GM23338 (cell line): ENCODE data around the gene DROSHA.

Experiments
- CREB1 ChIP-seq: fragments of 250-450 bp; sonication (Bioruptor Pico); IDR thresholded peaks from 2 replicates; pipeline ENCODE4 v1.5.0; 2020; ENCODE audit warnings: low read depth, mild to moderate bottlenecking, moderate library complexity
- ETS1 ChIP-seq: IDR thresholded peaks from 2 replicates; pipeline ENCODE4 v1.6.1; 2016; ENCODE audit warnings: antibody characterized with exemption
- EZH2 ChIP-seq: fragments of 200-600 bp; sonication (generic); IDR thresholded peaks from one replicate; pipeline ENCODE4 v1.8.0; 2017; ENCODE audit warnings: antibody characterized with exemption, mild to moderate bottlenecking, low read depth; ENCODE audit not compliant: unreplicated experiment
- EZH2phosphoT487 ChIP-seq: fragments of 200-600 bp; sonication (generic); IDR thresholded peaks from one replicate; pipeline ENCODE4 v1.8.1; 2018; ENCODE audit warnings: antibody characterized with exemption; ENCODE audit not compliant: unreplicated experiment
- JUNB ChIP-seq: IDR thresholded peaks from one replicate; pipeline ENCODE4 v1.6.1; 2016; ENCODE audit warnings: antibody characterized with exemption; ENCODE audit not compliant: unreplicated experiment
- NANOG ChIP-seq: IDR thresholded peaks from 2 replicates; pipeline ENCODE4 v1.6.1; 2016; ENCODE audit warnings: antibody characterized with exemption, borderline replicate concordance
- POLR2AphosphoS5 ChIP-seq: IDR thresholded peaks from 2 replicates; pipeline ENCODE4 v1.6.1; 2016; ENCODE audit warnings: antibody characterized with exemption, low read depth
- REST ChIP-seq: IDR thresholded peaks from one replicate; pipeline ENCODE4 v1.6.1; 2018; ENCODE audit warnings: antibody characterized with exemption; ENCODE audit not compliant: unreplicated experiment
- ZNF114 ChIP-seq: fragments of 250-450 bp; sonication (Bioruptor Pico); IDR thresholded peaks from 2 replicates; pipeline ENCODE4 v1.5.0; 2020; ENCODE audit warnings: mild to moderate bottlenecking, moderate library complexity
- ZNF331 ChIP-seq: fragments of 250-450 bp; sonication (Bioruptor Pico); IDR thresholded peaks from 2 replicates; pipeline ENCODE4 v1.5.0; 2020; ENCODE audit warnings: low read depth, mild to moderate bottlenecking, moderate library complexity
- ZNF462 ChIP-seq: fragments of 250-450 bp; sonication (Bioruptor Pico); IDR thresholded peaks from 2 replicates; pipeline ENCODE4 v1.5.0; 2020; ENCODE audit warnings: mild to moderate bottlenecking, moderate library complexity
- TF ChIP-seq, protein P1 (sequence below), 2 experiments: fragments of 200-600 bp in 1 of 2; sonication (generic) in 1 of 2; conservative IDR thresholded peaks; 2 replicates each; pipeline versions ENCODE4 v1.5.1 to v1.6.1; 2016 to 2017; ENCODE audit warnings: antibody characterized with exemption in 2 of 2, low read depth in 2 of 2, mild to moderate bottlenecking in 2 of 2, moderate library complexity in 1 of 2

DNA sequence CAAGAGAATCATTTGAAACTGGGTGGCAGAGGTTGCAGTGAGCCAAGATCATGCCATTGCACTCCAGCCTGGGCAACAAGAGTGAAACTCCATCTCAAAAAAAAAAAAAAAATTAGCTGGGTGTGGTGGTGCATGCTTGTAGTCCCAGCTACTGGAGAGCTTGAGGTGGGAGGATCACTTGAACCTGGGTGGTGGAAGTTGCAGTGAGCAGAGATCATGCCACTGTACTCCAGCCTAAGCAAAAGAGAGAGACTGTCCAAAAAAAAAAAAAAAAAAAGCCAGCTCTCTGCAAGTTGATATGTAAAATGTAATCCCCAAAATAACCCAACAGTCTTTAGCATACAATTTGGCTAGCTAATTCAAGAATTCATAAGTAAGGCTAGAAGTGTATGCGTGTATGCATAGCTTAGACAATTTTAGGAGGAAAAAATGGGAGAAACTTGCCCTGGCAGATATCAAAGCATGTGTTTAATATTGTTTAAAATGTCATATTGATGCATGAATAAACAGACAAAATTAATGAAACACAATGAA, 36.5 kb upstream of the DROSHA start:
- TF ChIP-seq, protein P1, sequence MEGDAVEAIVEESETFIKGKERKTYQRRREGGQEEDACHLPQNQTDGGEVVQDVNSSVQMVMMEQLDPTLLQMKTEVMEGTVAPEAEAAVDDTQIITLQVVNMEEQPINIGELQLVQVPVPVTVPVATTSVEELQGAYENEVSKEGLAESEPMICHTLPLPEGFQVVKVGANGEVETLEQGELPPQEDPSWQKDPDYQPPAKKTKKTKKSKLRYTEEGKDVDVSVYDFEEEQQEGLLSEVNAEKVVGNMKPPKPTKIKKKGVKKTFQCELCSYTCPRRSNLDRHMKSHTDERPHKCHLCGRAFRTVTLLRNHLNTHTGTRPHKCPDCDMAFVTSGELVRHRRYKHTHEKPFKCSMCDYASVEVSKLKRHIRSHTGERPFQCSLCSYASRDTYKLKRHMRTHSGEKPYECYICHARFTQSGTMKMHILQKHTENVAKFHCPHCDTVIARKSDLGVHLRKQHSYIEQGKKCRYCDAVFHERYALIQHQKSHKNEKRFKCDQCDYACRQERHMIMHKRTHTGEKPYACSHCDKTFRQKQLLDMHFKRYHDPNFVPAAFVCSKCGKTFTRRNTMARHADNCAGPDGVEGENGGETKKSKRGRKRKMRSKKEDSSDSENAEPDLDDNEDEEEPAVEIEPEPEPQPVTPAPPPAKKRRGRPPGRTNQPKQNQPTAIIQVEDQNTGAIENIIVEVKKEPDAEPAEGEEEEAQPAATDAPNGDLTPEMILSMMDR (conservative IDR thresholded peaks at IDR 0.05; ENCODE audit: low read depth in 2 of 2): no peak
- TF ChIP-seq EZH2 (no peak), POLR2AphosphoS5 (no peak), REST (no peak), ZNF114 (no peak), CREB1 (CRISPR knock-in tag) (no peak), ETS1 (no peak), JUNB (no peak), ZNF331 (CRISPR knock-in tag) (no peak), EZH2phosphoT487 (no peak), ZNF462 (CRISPR knock-in tag) (no peak), NANOG (no peak)
